Stimulated activated CD4-positive, alpha-beta T cell treated with anti-CD3 and anti-CD28 coated beads, Interleukin-1b, Interleukin-23, amount 100 ng/mL, for 1 hour (primary cell): ENCODE data around the gene CRACR2B.

ENCODE experiments used
- DNase-seq, 2 donors: peaks; one replicate each; pipeline ENCODE4 v3.0.0-alpha.2; 2020; ENCODE audit warnings: low read depth in 2 of 2

CRACR2B gene

DNA sequence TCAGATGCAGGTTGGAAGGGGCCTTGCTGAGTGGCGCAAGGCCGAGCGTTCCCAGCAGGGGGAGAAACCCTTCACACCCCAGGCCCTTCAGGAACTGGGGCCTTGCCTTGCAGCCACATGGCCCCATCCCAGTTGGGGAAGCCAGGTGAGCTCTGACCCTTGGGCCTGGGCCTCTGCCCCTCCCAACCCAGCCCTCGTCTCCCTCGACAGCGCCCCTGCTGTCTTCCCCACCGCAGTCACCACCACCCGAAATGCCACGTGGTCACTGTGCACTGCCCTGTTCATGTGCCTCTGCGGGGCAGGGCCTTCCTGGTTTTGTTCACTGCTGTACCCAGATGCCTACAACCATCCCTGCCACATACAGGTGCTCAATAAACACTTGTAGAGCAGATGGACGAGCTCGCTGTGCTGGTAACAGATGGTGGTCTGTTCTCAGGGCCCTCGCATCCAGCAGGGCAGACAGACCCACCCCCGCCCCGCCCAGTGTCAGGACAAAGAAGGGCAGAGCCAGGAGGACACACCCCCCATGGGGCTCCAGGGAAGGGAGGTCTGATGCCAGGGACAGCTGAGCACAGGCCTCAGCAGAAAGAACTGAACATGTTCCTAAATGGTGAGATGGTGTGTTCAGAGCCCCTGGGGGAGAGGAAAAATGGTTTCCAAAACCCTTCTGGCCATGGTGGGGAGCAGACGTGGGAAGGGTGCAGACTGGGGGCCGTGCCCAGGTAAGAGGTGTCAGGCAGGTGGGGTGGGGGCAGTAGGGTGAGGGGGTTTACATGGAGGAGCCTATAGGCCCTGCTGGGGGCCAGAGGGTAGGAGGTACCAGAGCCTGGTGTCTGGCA is 10.9 kb downstream of the CRACR2B start:
- no peak for DNase-seq

DNA sequence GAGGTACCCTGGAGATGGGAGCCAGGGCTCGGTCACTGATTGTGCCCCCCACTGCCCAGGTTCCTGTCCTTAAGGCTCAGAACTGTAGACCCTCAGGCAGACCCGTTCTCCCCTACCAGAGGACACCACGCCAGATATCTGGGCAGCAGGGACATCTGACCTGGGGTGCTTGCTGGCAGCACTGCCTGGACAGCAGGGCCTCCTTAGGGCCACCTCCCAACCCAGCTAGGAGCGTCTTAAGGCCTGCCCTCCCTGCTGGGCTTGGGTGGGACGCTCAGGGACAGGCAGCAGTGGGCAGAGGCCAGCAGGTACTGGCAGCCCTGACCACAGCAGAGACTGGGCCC is 11.5 kb downstream of the CRACR2B start:
- no peak for DNase-seq

DNA sequence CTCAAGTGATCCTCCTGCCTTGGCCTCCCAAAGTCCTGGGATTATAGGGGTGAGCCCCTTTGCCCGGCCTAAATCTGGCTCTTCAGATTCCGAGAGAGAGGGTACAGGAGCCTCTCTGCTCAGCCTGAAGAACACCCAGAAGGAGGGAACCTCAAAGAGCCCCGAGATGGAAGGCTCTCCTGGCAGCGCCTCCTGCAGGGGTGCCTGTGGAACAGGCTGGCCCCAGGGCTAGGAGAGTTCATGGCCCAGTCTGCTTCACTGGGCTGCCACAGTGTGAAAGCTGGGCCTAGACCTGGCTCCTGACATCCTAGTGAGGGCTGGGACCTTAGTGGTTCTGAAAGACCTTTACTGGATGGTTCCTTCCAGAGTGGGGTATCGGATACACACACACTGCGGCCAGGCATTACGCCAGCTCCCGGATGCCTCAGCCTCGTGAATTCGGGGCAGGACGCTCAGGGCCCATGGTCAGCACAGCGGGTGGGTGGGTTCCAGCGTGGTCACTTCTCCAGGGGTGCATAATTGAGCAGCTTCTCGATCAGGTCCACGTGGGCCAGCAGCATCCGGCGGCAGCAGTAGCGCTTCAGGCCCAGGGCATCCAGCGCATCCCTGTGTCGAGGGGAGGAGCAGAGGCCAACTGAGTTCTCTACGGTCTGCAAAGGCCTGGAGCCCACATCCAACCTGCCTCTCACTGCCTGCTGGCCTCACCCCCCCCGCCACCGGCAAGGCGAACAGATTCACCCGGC is 12.3 kb downstream of the CRACR2B start:
- no peak for DNase-seq

DNA sequence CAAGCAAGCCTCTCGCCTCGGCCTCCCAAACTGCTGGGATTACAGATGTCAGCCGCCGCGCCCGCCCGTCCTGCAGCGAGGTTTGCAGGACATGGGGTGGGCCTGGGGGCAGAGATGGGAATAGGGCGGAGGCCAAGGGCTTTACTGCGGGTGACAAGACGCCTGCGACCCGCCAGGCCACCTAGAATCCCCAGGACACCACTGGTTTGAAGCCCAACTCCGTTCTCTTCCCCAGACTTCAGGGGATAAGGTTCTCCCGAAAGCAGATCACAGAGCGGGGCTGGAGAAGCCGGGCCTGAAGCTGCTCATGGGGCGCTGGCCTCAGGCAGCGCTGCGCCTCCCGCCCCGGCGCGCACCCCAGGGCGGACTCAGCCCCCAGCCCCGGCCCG is 14.3 kb downstream of the CRACR2B start:
- DNase-seq = no peak

DNA sequence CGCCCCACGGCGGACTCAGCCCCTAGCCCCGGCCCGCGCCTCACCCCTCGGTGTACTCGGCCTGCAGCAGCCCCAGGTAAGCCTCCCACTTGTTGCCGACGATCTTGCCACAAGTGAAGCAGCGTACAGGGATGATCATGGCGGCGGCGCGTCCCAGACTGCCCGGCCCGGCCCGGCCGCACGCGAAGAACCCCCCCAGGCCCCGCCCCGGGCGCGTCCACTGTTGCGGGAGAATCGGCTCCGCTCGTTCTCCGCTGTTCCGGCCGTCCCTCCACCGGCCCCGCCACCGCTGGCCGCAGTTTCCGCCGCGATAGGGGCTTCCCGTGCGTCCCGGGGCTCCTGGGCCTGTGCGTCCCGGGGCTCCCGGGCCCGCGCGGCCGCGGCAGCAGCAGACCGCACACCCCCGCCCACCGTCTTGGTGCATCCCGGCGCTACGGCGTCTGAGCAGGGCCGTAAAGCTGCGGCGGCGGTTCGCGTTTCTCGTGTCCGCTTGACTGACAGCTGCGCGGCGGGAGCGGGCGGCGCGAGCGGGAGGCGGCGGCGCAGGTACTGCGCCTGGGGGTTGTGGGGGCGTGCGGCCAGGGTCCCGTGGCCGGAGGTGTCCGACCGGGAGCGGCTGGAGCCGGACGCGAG is 14.8 kb downstream of the CRACR2B start, which contains the start of the genes POLR2L and TSPAN4:
Gene POLR2L (minus strand): TSS at position 160 of the 633 bp plus-strand sequence. CDS start 21 bp downstream, at position 139.
Gene TSPAN4 (plus strand): TSS at position 483 of the 633 bp plus-strand sequence. CDS start 7,453 bp downstream, outside the sequence.
- peak; percentile 72 to 87 for DNase-seq

GRCh38 chr11:843086-843734 is 15.5 kb downstream of the CRACR2B start:
- DNase-seq = no peak

- no peak for DNase-seq
Measured at GRCh38 chr11:843818-844692, 16.3 kb downstream of the CRACR2B start.

- no peak for DNase-seq
Measured at GRCh38 chr11:844693-845644, 17.2 kb downstream of the CRACR2B start.

GRCh38 chr11:845872-846495 is 18.3 kb downstream of the CRACR2B start:
- no peak for DNase-seq

DNA sequence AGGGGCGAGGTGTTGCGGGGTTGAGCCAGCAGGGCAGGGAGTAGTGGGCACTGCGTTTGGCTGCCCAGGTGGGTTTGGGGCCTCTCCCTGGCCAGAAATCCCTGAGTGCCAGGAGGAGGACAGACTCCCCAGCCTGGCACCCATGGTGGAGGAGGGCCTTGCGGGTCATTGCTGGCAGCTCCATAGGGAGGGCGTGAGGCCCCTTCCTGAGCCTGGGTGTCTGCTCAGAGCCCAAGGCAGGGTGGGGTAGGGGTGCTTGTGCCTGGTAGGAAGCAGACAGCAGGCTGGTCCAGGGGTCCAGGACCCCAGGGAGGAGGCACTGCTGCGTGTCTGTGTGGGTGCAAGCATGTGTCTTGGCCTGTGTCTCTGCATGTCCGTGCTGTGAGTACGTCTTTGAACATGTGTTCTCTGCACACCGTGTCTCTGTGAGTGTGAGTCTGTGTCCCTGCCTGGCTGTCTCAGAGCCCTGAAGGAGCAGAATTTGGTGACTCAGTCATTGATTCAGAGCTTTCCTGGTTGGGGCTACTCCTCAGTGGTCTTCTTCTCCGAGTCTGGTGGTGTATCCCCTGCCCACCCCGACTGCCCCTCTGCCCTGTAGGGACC is 18.9 kb downstream of the CRACR2B start:
- no peak for DNase-seq

- DNase-seq = no peak
Measured at GRCh38 chr11:847876-848275, 20.2 kb downstream of the CRACR2B start.

DNA sequence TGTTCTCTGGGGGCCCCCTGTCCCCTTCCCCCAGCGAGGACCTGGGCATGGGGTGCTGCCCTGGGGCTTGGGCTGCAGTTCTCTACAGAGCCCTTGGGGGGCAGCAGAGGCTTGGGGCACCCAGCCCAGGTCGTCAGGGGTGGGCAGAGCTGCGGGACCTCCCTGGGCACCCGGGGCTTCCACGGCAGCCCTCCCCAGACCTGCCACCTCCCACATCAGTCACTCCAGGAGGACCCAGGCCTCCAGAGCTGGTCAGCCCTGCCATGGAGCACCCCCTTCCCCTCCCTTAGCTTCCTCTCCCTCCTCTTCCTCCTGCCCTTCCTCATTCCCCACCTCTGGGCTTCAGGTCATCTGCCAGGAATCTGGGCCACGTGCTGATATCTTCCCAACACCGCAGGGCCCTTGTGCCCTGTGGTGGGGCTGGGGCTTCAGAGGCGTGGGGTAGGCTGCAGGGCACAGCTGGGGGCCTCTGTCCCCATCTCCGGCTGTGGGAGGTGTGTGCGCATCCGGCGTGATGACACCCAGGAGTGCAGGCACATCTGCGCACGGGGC is 20.7 kb downstream of the CRACR2B start:
- DNase-seq = peak; percentile 27 to 58

GRCh38 chr11:849104-849824 is 21.5 kb downstream of the CRACR2B start:
- DNase-seq = no peak

GRCh38 chr11:849951-850774 is 22.4 kb downstream of the CRACR2B start:
- DNase-seq = no peak

DNA sequence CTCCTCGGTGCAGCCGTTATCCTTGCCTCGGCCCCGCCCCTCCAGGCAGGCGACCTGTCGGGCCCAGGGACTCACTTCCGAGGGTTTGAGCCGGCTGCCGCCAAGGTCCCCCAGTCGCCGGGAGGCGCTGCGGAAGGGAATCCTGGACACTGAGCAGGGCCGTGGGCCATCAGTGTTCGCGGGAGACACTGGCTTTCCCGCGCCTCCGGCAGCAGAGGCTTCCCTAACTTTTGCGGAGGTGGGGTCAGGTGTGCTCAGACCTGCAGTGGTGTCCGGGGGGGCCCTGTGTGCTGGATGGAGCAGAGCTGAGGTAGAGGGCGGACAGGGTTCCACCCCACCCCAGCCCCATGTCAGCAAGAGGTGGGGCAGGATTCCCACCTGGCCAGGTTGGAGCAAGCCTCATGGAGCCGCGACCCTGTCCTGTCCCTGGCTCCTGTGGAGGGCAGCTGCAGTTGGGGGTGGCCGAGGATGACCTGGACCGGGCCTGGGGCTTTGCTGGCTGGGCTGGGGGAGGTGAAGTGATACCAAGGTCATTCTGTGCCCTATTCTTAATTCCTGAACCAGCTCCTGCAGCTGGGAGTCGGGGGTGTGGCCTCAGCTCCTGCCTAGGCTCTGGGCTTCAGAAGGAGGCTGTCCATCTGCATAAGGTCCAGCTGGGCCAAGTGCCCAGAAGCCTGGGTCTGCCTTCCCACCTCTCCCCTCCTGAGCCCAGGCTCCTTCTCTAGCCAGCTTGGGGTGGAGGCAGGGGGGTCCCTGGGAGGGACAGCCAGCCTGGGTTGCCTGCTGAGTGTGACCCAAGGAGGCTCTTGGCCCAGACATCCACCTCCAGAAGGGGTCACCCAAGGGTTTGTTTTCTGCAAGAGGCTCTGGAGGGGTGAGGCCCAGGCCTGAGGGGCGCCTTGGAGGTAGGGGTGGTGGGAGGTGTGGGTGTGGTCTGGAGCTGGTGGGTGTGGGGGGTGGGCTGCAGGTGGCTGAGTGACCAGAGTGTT is 23.4 kb downstream of the CRACR2B start:
- DNase-seq = no peak

DNA sequence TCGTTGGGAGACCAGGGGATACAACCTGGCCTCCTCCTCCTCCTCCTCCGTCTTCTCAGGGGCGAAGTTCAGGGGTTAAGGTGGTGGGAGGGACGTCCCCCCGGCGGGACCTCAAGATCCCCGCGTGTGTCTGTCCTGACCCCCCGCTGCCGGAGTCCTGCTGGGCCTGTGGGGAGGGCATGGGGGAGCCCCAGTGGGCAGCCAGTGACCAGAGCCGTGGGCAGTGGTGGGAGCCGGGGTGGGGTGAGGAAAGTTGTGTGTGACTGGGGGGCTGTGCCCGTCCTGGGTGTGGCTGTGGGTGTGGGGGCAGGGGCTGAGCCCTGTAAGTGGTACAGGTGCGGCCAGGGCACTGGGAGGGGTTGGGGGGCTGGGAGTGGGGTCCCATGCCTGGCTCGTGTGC is 25.0 kb downstream of the CRACR2B start:
- DNase-seq = no peak
